DND-41 (cell line): ENCODE data around the gene USP20.

Experiments used
- ATAC-seq: fragments of 200-7000 bp; cut with Tn5 transposase; 3 replicates; pipeline ENCODE4 v1.9.1; 2021; ENCODE audit warnings: low read depth; ENCODE audit not compliant: insufficient read depth
- DNase-seq: peaks from one replicate; pipeline ENCODE4 v3.0.0-alpha.2; 2020
- H2AFZ ChIP-seq: 2 replicates; pipeline ENCODE4 v1.6.0; 2012; ENCODE audit warnings: low read depth, low read length
- H3K27ac ChIP-seq: 2 replicates; pipeline ENCODE4 v1.5.1; 2012; ENCODE audit warnings: low read length, inconsistent platforms
- H3K27me3 ChIP-seq: fragments of 200-600 bp; sonication (generic); 2 replicates; pipeline ENCODE4 v1.6.0; 2012; ENCODE audit warnings: low read length, mild to moderate bottlenecking, inconsistent platforms; ENCODE audit not compliant: insufficient read depth, poor library complexity
- H3K36me3 ChIP-seq: 2 replicates; pipeline ENCODE4 v1.5.1; 2012; ENCODE audit warnings: low read length, inconsistent platforms; ENCODE audit not compliant: insufficient read depth
- H3K4me1 ChIP-seq: 2 replicates; pipeline ENCODE4 v1.5.1; 2012; ENCODE audit warnings: mild to moderate bottlenecking, low read length; ENCODE audit not compliant: insufficient read depth
- H3K4me2 ChIP-seq: 2 replicates; pipeline ENCODE4 v1.6.0; 2012; ENCODE audit warnings: mild to moderate bottlenecking, moderate library complexity, low read length, inconsistent platforms; ENCODE audit not compliant: insufficient read depth
- H3K4me3 ChIP-seq, 2 experiments: fragments of 200-600 bp in 1 of 2; shearing (Covaris generic) in 1 of 2; 2 replicates each; pipeline ENCODE4 v1.5.1; 2012 to 2016; ENCODE audit warnings: inconsistent platforms in 2 of 2, low read length in 2 of 2, mild to moderate bottlenecking in 2 of 2, low read depth in 1 of 2, moderate library complexity in 1 of 2
- H3K79me2 ChIP-seq: 2 replicates; pipeline ENCODE4 v1.6.0; 2012; ENCODE audit warnings: low read length, inconsistent platforms; ENCODE audit not compliant: insufficient read depth
- H3K9ac ChIP-seq: 2 replicates; pipeline ENCODE4 v1.6.0; 2012; ENCODE audit warnings: low read depth, mild to moderate bottlenecking, inconsistent platforms, low read length, moderate library complexity
- H3K9me3 ChIP-seq: 2 replicates; pipeline ENCODE4 v1.5.1; 2012; ENCODE audit warnings: low read length, moderate library complexity, mild to moderate bottlenecking, inconsistent platforms; ENCODE audit not compliant: insufficient read depth, severe bottlenecking
- H4K20me1 ChIP-seq: 2 replicates; pipeline ENCODE4 v1.6.0; 2012; ENCODE audit warnings: low read length; ENCODE audit not compliant: insufficient read depth
- EZH2 ChIP-seq: IDR thresholded peaks from 3 replicates; pipeline ENCODE4 v1.6.1; 2012; ENCODE audit warnings: borderline replicate concordance, low read depth, mild to moderate bottlenecking, moderate library complexity, low read length, inconsistent platforms; ENCODE audit not compliant: severe bottlenecking
- TF ChIP-seq, protein P1 (sequence below): IDR thresholded peaks from 2 replicates; pipeline ENCODE4 v1.5.1; 2012; ENCODE audit warnings: borderline replicate concordance, low read length, moderate library complexity, mild to moderate bottlenecking; ENCODE audit not compliant: poor library complexity, severe bottlenecking; ENCODE audit errors: extremely low read depth

The USP20 gene

DNA sequence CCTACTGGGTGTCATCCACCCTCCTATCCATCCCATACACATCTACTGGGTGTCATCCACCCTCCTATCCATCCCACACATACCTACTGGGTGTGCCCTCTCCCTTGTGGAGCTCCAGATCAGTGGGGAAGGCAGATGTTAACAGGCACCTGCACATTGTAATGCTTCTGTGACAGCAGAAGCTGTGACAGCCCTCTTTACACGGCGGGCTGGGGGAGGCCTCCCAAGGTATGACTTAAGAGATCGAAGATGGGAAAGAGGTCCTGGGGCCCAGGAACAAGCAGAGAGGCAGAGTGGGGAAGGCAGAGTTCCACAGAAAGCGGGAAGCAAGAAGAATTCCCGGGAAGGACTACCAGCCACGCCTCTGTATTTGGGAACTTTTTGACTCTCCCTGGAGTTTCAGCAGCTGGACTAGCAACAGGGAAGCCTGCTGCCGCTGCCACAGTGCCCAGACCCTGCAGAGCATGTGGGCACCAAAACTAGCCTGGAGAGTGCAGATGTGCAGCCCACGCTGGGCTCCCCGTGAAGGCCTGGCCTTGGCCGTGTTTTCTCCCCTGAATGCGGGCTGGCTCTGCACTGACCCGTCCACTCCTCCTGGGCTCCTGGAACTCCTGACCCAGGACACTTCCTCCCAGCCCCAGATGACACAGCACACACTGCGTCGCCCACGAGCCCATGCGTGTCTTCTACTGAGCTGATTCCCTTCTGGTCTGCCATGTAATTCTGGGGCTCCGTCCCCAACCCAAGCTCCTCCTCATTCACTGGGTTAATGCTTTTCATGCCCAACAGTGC is 20.6 kb upstream of the USP20 start:
- no peak overlapping the region for H3K4me3 ChIP-seq
- H3K36me3 ChIP-seq, result peaks cover 88% of the 10 kb centered on the region
- no peaks in the 10 kb centered on the region for H3K9me3 ChIP-seq
- no peak overlapping the region for H2AFZ ChIP-seq
- H3K9ac ChIP-seq, result no peak overlapping the region
- H3K27ac ChIP-seq, result no peak overlapping the region
- no peaks in the 10 kb centered on the region for H3K4me1 ChIP-seq
- DNase-seq (no peak), ATAC-seq (no peak)
- H3K79me2 ChIP-seq, result peaks cover 10% of the 10 kb centered on the region; the same call in 1 of the 2 replicates
- H4K20me1 ChIP-seq, result peaks cover 42% of the 10 kb centered on the region; the same call in 1 of the 2 replicates
- H3K27me3 ChIP-seq, result no peaks in the 10 kb centered on the region
- TF ChIP-seq, protein P1, sequence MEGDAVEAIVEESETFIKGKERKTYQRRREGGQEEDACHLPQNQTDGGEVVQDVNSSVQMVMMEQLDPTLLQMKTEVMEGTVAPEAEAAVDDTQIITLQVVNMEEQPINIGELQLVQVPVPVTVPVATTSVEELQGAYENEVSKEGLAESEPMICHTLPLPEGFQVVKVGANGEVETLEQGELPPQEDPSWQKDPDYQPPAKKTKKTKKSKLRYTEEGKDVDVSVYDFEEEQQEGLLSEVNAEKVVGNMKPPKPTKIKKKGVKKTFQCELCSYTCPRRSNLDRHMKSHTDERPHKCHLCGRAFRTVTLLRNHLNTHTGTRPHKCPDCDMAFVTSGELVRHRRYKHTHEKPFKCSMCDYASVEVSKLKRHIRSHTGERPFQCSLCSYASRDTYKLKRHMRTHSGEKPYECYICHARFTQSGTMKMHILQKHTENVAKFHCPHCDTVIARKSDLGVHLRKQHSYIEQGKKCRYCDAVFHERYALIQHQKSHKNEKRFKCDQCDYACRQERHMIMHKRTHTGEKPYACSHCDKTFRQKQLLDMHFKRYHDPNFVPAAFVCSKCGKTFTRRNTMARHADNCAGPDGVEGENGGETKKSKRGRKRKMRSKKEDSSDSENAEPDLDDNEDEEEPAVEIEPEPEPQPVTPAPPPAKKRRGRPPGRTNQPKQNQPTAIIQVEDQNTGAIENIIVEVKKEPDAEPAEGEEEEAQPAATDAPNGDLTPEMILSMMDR, result no peak
- TF ChIP-seq EZH2, result no peak
- no peak overlapping the region for H3K4me2 ChIP-seq

DNA sequence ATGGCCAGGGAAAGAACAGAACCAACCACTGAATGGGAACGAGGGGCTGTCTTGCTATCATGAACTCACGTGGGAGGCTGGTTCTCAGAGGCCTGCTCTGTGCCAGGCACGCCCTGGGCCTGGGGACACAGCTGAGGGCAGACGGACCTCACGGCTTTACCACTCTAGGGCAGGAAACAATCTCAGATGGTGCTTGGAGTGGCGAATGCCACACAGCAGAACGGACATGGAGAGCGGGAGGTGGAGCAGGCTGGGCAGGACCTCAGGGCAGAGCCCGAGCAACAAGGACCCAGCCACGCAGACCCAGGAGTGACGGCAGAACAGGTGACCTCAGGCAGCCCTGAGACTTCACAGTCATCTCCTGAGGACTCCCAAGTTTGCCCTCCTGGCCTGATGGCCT is 20.0 kb upstream of the USP20 start:
- Histone ChIP-seq H3K27me3 (no peaks in the 10 kb centered on the region), H2AFZ (no peak overlapping the region), H3K27ac (no peak overlapping the region), H3K9me3 (no peaks in the 10 kb centered on the region), H3K36me3 (peaks cover 85% of the 10 kb centered on the region), H3K4me3 (no peak overlapping the region), H4K20me1 (peaks cover 41% of the 10 kb centered on the region; the same call in 1 of the 2 replicates), H3K4me2 (no peak overlapping the region), H3K9ac (no peak overlapping the region), H3K79me2 (peaks cover 8% of the 10 kb centered on the region; the same call in 1 of the 2 replicates), H3K4me1 (no peaks in the 10 kb centered on the region)
- DNase-seq (no peak), ATAC-seq (no peak)
- TF ChIP-seq EZH2, result no peak
- TF ChIP-seq, protein P1, result no peak

GRCh38 chr9:129816501-129817435 is 18.5 kb upstream of the USP20 start:
- Histone ChIP-seq H3K36me3 (peaks cover 87% of the 10 kb centered on the region), H2AFZ (no peak overlapping the region), H3K27ac (no peak overlapping the region), H3K9me3 (no peaks in the 10 kb centered on the region), H4K20me1 (peaks cover 34% of the 10 kb centered on the region; the same call in 1 of the 2 replicates), H3K27me3 (no peaks in the 10 kb centered on the region), H3K79me2 (peaks cover 18% of the 10 kb centered on the region), H3K4me2 (no peak overlapping the region), H3K4me1 (no peaks in the 10 kb centered on the region), H3K9ac (no peak overlapping the region), H3K4me3 (no peak overlapping the region)
- TF ChIP-seq EZH2, result no peak
- TF ChIP-seq, protein P1, result no peak
- no peak for ATAC-seq
- DNase-seq, result no peak
